ENCODE measurements around the gene ARHGAP32. TPM values are rescaled to one million over a fixed set of nuclear protein-coding genes. Genes with fewer than 3 reads are reported as not detected.
A peak's percentile ranks its signal among the peaks of the same experiment; 100 is the strongest.
"Not testable (repeated sequence)": the region's sequence is repeated elsewhere in the genome, so short reads cannot be mapped to it uniquely, and the experiment has no call there.

ARHGAP32 gene
- total RNA-seq, 1 donor from 2014 or later, result 11.7 TPM

DNA sequence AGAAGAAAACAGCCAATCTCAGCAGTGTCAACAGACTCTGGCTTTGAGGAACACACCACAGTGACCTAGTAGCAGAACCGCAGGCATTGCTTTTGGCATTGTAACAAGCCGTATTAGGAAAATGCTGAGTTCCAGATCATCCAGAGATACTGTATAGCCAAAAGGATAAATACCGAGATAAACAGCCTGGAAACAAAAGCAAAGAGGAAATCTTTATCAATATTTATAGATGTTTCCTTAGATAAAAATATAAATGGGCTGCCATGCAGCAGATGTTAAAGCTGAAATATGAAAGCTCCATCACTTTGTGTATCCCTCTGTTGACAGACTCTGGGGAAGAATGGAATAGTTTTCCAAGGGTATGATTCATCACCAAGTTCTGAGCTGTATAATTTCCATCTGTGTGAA lies 150.5 kb downstream of the ARHGAP32 start:
- DNase-seq (ENCODE audit: extremely low read depth, low read depth, low spot score), result no peak

DNA sequence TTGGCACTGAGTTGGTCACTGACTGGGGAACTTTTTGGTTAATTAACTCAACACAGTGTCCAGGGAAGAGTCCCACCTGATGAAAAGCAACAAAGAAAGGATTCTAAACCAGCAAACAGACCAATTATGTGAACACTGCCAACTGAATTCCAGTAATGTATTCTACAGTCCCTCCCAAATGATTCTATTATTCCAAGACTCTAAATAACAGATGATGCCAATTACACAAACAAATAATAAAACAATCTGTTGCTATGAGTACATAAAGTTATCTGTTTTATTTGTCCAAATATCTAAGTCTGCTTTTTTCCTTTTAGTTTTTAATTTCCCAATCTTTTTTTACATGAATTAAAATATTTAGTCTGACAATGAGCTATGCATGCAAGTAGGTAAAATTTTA lies 151.2 kb downstream of the ARHGAP32 start:
- no peak for DNase-seq (ENCODE audit: extremely low read depth, low read depth, low spot score)

DNA sequence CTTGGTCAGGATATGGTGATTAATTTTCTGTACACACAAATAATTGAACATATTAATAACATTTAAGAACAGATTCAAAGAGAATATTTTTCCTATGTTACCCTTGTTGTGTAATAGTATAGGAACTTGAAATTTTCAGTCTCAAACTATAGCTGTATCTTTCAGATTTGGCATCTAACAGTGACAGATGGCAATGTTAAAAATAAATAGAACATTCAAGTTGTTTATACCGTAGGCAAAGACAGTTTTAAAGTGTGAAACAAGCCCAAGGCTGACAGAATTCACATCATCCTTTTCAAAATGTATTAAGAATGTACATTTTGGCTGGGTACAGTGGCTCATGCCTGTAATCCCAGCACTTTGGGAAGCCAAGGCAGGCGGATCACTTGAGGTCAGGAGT lies 156.9 kb downstream of the ARHGAP32 start:
- DNase-seq (ENCODE audit: extremely low read depth, low read depth, low spot score), result no peak

DNA sequence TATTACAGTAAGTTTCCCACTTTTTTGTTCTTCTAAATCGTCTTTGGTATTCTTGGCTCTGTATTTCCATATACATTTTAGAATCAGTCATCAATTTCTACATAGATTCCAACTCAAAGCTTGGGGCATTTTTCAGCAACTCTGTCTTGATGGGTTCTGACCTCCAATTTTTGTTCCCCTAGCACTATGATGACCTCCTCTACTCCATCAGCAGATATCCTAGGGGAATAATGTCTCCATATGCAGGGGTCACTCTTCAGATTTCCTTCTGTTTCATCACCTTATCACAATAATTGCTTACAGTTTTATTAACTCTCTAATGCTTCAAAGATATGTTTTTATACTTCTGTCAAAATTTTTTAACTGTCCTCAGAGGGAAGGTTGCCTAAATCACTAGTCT lies 158.1 kb downstream of the ARHGAP32 start:
- no peak for DNase-seq (ENCODE audit: extremely low read depth, low read depth, low spot score)

DNA sequence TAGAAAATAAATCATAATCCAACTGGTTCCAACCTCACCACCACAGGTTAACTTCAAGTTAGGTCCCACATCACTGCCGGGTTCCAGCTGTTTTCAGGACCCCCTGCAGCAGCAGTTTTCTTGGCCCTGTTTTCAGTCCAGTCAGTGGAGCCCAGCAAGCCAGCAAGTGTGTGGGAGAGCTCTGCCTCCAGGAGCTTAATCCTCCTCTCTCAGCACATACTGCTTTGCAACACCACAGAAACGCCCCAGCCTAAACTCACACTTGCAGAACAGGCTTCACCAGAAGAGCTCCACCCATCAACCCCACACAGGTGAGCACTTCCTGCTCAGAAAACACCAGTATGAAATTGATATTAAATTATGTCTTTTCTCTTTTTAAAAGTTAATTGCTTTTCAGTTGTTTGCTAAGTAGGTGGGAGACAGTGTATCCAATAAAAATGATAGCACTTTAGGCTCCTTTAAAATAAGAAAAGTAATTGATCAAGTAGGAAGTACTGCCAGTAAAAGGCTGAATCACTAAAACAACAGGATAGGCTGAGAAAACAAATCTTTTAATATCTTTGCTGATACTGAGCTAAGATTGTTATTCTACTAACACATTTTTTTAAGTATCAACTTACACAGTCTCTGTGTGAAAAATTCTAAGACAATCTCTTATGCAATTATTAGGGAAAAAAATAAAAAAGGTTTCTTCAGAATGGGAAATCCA lies 168.0 kb downstream of the ARHGAP32 start:
- DNase-seq (ENCODE audit: extremely low read depth, low read depth, low spot score), result no peak

- DNase-seq (ENCODE audit: extremely low read depth, low read depth, low spot score), result no peak
Measured at GRCh38 chr11:129021295-129021694, 170.8 kb downstream of the ARHGAP32 start.

DNA sequence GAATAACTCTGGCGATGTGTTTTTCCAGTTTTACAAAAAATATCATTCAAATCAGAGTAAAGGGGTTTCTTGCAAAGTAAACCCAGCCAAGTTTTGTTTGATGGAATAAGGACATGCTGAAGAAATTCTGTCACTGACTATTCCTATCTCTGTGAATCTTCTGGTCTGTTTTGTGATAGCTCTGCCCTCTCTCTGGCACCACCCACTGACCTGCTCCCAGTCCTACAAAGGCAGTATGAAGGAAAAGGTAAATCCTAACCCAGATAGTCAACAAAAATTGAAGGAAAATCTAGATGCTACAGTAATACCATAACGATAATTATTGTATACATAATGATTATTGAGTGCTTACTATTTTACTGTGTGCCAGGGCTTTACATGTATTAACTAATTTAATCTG lies 173.1 kb downstream of the ARHGAP32 start:
- DNase-seq (ENCODE audit: extremely low read depth, low read depth, low spot score), result no peak

DNA sequence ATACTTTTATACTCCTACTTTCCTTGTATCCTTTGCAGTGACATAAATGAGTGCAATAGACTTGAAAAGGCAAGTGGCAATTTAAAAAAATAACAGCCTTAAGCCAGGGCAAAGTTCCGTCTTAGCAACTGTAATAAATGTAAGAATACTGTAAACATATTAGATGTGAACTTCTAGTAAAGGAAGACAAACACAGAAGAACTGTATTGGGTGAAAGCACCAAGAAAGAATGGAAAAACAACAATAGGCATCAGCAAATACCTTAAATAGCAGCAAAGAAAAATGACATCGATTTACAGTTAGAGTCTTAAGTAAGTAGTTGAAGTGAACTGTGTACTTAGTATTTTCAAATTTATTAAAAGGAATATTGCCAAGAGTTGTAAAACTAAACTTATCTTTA lies 174.0 kb downstream of the ARHGAP32 start:
- DNase-seq (ENCODE audit: extremely low read depth, low read depth, low spot score), result no peak

GRCh38 chr11:129013737-129014475 lies 178.2 kb downstream of the ARHGAP32 start:
- no peak for DNase-seq (ENCODE audit: extremely low read depth, low read depth, low spot score)

DNA sequence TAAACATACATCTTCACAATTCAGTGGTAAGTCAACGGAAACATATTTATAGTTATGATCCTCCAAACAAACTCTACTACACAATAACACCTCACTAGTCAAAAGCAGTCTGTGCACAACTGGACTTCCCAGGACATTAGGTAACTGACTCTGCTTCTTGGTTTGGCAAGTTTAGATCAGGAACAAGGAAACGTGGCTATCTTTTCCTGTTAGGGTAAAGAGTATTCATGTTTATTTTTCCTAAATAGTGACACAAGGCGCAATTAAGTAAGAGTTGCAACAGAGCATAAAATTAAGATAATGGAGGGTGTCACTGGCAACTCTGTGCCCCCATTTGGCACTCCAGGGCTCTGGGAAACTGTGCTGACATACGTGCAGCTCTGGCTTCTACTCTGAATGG lies 179.2 kb downstream of the ARHGAP32 start:
- no peak for DNase-seq (ENCODE audit: extremely low read depth, low read depth, low spot score)

DNA sequence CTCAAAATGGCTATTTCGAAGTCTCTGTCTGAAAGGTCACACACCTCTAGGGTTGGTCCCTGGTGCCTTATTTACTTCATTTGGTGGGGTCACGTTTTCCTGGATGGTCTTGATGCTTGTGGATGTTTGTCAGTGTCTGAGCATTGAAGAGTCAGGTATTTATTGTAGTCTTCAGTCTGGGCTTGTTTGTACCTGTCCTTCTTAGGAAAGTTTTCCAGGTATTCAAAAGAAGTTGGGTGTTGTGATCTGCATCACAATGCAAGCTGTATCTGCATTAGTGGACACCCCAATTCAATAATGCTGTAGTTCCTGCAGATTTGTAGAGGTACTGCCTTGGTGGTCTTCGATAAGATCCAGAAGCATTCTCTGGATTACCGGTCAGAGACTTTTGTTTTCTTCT lies 186.0 kb downstream of the ARHGAP32 start:
- no peak for DNase-seq (ENCODE audit: extremely low read depth, low read depth, low spot score)

- DNase-seq (ENCODE audit: extremely low read depth, low read depth, low spot score), result not testable (repeated sequence)
Measured at GRCh38 chr11:128999165-128999564, 193.0 kb downstream of the ARHGAP32 start.

GRCh38 chr11:128988242-128988970 lies 203.7 kb downstream of the ARHGAP32 start:
- DNase-seq (ENCODE audit: extremely low read depth, low read depth, low spot score), result no peak

- no peak for DNase-seq (ENCODE audit: extremely low read depth, low read depth, low spot score)
Measured at GRCh38 chr11:128985880-128986279, 206.2 kb downstream of the ARHGAP32 start.

DNA sequence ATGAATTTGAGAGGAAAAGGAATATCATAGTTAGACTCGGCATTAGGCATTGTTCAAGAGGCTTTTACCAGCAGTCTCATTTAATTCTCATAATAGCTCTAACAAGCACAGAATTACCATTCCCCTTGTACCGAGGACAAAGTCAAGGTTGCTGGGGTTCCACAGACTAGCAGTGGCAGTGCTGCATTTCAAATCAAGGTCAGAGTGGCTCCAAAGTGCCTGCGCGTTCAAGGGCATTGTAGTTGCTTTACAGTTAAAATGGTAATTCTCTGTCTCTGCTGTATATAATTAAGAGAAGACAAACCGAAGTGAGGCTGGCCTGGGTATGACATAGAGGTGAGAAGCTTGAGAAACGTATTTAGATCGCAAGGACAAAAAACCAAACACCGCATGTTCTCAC lies 209.1 kb downstream of the ARHGAP32 start:
- no peak for DNase-seq (ENCODE audit: extremely low read depth, low read depth, low spot score)

DNA sequence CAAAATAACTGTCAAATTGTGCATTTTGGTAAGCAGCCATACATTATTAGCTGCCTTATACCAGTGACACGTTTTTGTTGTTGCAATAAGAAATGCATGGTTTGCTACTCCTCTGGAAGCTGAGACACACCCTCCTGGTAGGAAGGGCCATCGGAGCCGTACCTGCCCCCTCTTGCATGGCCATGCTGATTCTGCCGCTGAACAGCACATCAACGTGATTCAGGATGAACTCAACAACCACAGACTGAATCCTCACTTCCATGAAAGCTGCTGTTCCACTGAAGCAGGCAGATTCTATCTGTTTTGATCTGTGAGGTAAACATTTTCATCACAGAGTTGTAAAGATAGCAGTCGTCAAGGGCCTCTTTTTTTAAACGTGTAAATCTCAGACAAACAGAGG lies 210.9 kb downstream of the ARHGAP32 start:
- no peak for DNase-seq (ENCODE audit: extremely low read depth, low read depth, low spot score)

- no peak for DNase-seq (ENCODE audit: extremely low read depth, low read depth, low spot score)
Measured at GRCh38 chr11:128970598-128971190, 221.4 kb downstream of the ARHGAP32 start.

- DNase-seq (ENCODE audit: extremely low read depth, low read depth, low spot score), result no peak
Measured at GRCh38 chr11:128968916-128969315, 223.2 kb downstream of the ARHGAP32 start.

DNA sequence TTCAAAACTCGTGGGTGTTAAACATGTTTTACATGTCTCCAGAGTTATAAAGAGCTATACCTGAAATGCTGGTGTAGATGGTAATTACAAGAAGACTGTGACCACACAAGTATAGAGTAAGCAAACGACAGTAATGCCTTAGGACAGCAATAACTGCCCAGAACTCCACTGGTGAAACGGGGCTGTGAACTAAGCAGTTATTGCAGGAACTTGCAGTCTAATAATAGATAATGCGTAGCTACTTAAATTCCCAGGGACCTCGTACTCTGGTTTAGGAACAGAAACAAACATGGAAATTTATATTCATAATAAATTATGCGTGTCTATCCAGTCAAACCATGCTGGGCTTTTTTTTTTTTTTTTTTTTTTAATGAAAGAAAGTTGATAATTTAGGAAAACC lies 224.5 kb downstream of the ARHGAP32 start:
- DNase-seq (ENCODE audit: extremely low read depth, low read depth, low spot score), result no peak

DNA sequence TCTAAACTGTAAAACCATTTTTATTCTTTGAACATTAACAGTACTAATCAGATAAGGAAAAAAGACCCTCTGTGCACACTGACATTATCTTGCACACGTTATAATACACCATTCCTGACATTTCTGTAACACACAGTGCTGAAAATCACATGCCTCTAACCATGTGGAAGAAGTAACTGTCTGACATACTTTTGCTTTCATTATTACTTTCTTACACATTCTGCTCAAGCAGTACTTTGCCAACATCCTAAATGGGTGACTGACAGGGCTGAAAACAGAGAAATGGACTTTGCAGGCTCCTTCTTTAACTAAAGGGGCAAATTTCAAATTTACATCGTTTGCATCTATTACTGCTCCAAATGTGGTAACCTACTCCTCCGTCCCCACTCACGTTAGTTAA lies 226.6 kb downstream of the ARHGAP32 start:
- DNase-seq (ENCODE audit: extremely low read depth, low read depth, low spot score), result no peak

GRCh38 chr11:128964463-128964930 lies 227.6 kb downstream of the ARHGAP32 start:
- peak; percentile 67 for DNase-seq (ENCODE audit: extremely low read depth, low read depth, low spot score)

Measured in glomerular endothelial cell (primary cell).